ENCODE data around the gene TNFAIP8L3. TPM values are rescaled to one million over a fixed set of nuclear protein-coding genes. Genes with fewer than 3 reads are reported as not detected.

Gene TNFAIP8L3
- total RNA-seq, 1 donor from 2014 or later, result 4.6 TPM

GRCh38 chr15:51069983-51070382, 24.7 kb downstream of the TNFAIP8L3 start:
- Mint-ChIP-seq H3K36me3 (ENCODE audit: low read depth) (no peaks in the 10 kb centered on the region), H3K27me3 (ENCODE audit: low read depth) (peaks cover 2% of the 10 kb centered on the region), H3K4me3 (ENCODE audit: unreplicated experiment) (no peak overlapping the region), H3K27ac (ENCODE audit: unreplicated experiment) (no peak overlapping the region), H3K4me1 (ENCODE audit: low read depth) (peaks cover 10% of the 10 kb centered on the region), H3K9me3 (ENCODE audit: low read depth) (no peaks in the 10 kb centered on the region)
- DNase-seq (ENCODE audit: low spot score), result no peak
- no peak for TF ChIP-seq CTCF (IDR thresholded peaks at IDR 0.05)

- peaks cover 11% of the 10 kb centered on the region for H3K27me3 Mint-ChIP-seq (ENCODE audit: low read depth)
- H3K27ac Mint-ChIP-seq (ENCODE audit: unreplicated experiment), result no peak overlapping the region
- no peaks in the 10 kb centered on the region for H3K36me3 Mint-ChIP-seq (ENCODE audit: low read depth)
- TF ChIP-seq CTCF (IDR thresholded peaks at IDR 0.05), result no peak
- H3K9me3 Mint-ChIP-seq (ENCODE audit: low read depth), result no peaks in the 10 kb centered on the region
- no peak for DNase-seq (ENCODE audit: low spot score)
- H3K4me1 Mint-ChIP-seq (ENCODE audit: low read depth), result peaks cover 10% of the 10 kb centered on the region
- no peak overlapping the region for H3K4me3 Mint-ChIP-seq (ENCODE audit: unreplicated experiment)
Measured at GRCh38 chr15:51067510-51067909, 27.2 kb downstream of the TNFAIP8L3 start.

DNA sequence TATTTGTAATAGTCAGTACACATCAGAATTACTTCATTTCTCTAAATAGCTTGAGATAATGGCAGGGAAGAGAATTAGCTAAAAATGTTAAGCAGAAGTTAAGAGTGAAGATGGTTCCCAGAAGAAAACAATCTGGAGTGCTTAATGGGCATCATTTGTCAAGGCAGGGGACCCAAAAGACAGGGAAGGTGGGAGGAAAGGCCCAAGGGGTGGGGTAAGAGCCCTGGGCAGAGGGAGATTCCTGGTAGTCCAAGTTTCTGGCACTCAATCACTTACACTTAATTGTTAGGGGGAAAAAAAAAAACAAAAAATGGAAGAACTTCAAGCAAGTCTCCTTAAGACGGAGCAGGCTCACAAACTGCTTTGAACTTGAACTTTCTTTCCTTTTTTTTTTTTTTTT, 28.9 kb downstream of the TNFAIP8L3 start:
- H3K27ac Mint-ChIP-seq (ENCODE audit: unreplicated experiment), result no peak overlapping the region
- no peaks in the 10 kb centered on the region for H3K9me3 Mint-ChIP-seq (ENCODE audit: low read depth)

GRCh38 chr15:51065261-51065660, 29.4 kb downstream of the TNFAIP8L3 start:
- H3K4me3 Mint-ChIP-seq (ENCODE audit: unreplicated experiment), result no peak overlapping the region
- no peak for DNase-seq (ENCODE audit: low spot score)
- no peaks in the 10 kb centered on the region for H3K36me3 Mint-ChIP-seq (ENCODE audit: low read depth)
- H3K4me1 Mint-ChIP-seq (ENCODE audit: low read depth), result peaks cover 1% of the 10 kb centered on the region
- no peaks in the 10 kb centered on the region for H3K9me3 Mint-ChIP-seq (ENCODE audit: low read depth)
- no peak for TF ChIP-seq CTCF (IDR thresholded peaks at IDR 0.05)
- no peak overlapping the region for H3K27ac Mint-ChIP-seq (ENCODE audit: unreplicated experiment)
- H3K27me3 Mint-ChIP-seq (ENCODE audit: low read depth), result peaks cover 13% of the 10 kb centered on the region

More for the DNA sequence above, 28.9 kb downstream of the TNFAIP8L3 start:
- Mint-ChIP-seq H3K4me3 (ENCODE audit: unreplicated experiment) (no peak overlapping the region), H3K4me1 (ENCODE audit: low read depth) (peaks cover 4% of the 10 kb centered on the region), H3K27me3 (ENCODE audit: low read depth) (peaks cover 11% of the 10 kb centered on the region), H3K36me3 (ENCODE audit: low read depth) (no peaks in the 10 kb centered on the region)
- no peak for TF ChIP-seq CTCF (IDR thresholded peaks at IDR 0.05)
- no peak for DNase-seq (ENCODE audit: low spot score)

DNA sequence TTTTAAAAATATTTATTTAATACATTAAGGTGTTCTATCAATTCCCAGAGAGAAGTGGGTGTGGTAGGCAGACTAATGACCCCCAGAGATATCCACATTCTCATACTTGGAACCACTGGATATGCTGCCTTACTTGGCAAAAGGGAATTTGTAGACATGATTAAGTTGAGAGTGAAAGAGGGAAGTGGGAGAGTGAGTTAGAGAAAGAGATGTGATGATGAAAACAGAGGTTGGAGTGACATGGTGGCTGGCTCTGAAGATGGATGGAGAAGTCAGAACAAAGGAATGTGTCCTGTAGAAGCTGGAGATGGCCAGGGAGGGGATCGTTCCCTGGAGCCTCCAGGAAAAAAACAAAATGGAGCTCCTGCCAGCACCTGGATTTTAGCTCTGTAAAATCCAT, 32.0 kb downstream of the TNFAIP8L3 start:
- no peaks in the 10 kb centered on the region for H3K4me1 Mint-ChIP-seq (ENCODE audit: low read depth)
- no peak overlapping the region for H3K4me3 Mint-ChIP-seq (ENCODE audit: unreplicated experiment)
- no peaks in the 10 kb centered on the region for H3K9me3 Mint-ChIP-seq (ENCODE audit: low read depth)
- no peak overlapping the region for H3K27ac Mint-ChIP-seq (ENCODE audit: unreplicated experiment)
- H3K27me3 Mint-ChIP-seq (ENCODE audit: low read depth), result peaks cover 19% of the 10 kb centered on the region
- H3K36me3 Mint-ChIP-seq (ENCODE audit: low read depth), result peaks cover 4% of the 10 kb centered on the region
- no peak for DNase-seq (ENCODE audit: low spot score)
- TF ChIP-seq CTCF (IDR thresholded peaks at IDR 0.05), result no peak
